Measurements from ENCODE around the gene ZFYVE9. TPM values are rescaled to one million over a fixed set of nuclear protein-coding genes. Genes with fewer than 3 reads are reported as not detected.

Gene ZFYVE9
- total and polyA plus RNA-seq, 10 of the 15 experiments (the other 5 are each of a cell fraction or from before 2014, with no cell fraction given), result 0.26 to 6.9 (median 2.3) TPM

- no peaks in the 10 kb centered on the region for H3K79me2 ChIP-seq (ENCODE audit: control insufficient read depth, insufficient read depth, low read length)
- no peaks in the 10 kb centered on the region for H3K9me3 ChIP-seq (replicated peaks; ENCODE audit: control insufficient read depth, insufficient read depth, low read length)
- ATAC-seq, result no peak
- intact Hi-C loops (cut with micrococcal nuclease; ENCODE audit: unreplicated experiment) (no loop called here), in situ Hi-C loops (cut with MboI) (no loop called here)
- H3K4me1 ChIP-seq (ENCODE audit: control insufficient read depth, insufficient read depth, low read length), result no peaks in the 10 kb centered on the region
- no peaks in the 10 kb centered on the region for H3K27me3 ChIP-seq (replicated peaks in 1 of 2; ENCODE audit: control insufficient read depth in 2 of 2, insufficient read depth in 2 of 2, low read length in 1 of 2)
- ChIA-PET SMC1A (ENCODE audit: uncharacterized antibody, unreplicated experiment) (no interaction called here), POLR2A (no interaction called here), RAD21 (ENCODE audit: unreplicated experiment) (no interaction called here), CTCF (no interaction called here)
- no peak overlapping the region for H3K9ac ChIP-seq (ENCODE audit: control insufficient read depth, insufficient read depth, low read length)
- H3K4me3 ChIP-seq, result no peak overlapping the region
- no TSS peak for BruUV-seq (replicated peaks)
- no peak for TF ChIP-seq MEF2B (IDR thresholded peaks at IDR 0.05; ENCODE audit: partially characterized antibody, poor library complexity, severe bottlenecking)
- TF ChIP-seq GATAD2B (conservative IDR thresholded peaks at IDR 0.05; ENCODE audit: low read depth), result no peak
- peaks cover 38 to 57% of the 10 kb centered on the region in 2 experiments for H3K36me3 ChIP-seq (ENCODE audit: control insufficient read depth in 2 of 2, insufficient read depth in 2 of 2, low read length in 1 of 2)
- no peak overlapping the region for H3K4me2 ChIP-seq (ENCODE audit: control insufficient read depth, insufficient read depth)
- DNase-seq (ENCODE audit: low read depth, low spot score), result no peak
- no peak overlapping the region for H3K27ac ChIP-seq (ENCODE audit: control insufficient read depth, insufficient read depth)
- no peaks in the 10 kb centered on the region for H4K20me1 ChIP-seq (ENCODE audit: control insufficient read depth, insufficient read depth)
- WGBS (ENCODE audit: insufficient coverage, insufficient replicate concordance, low lambda C conversion rate, missing lambda C conversion rate), result over 99% methylated on average over 8 of the region's 8 CpGs
- no peak overlapping the region for H2AFZ ChIP-seq (ENCODE audit: control insufficient read depth, low read depth, low read length)
- FAIRE-seq, result no peak
These were observed 215.0 kb downstream of the ZFYVE9 start for GRCh38 chr1:52356818-52357355.

DNA sequence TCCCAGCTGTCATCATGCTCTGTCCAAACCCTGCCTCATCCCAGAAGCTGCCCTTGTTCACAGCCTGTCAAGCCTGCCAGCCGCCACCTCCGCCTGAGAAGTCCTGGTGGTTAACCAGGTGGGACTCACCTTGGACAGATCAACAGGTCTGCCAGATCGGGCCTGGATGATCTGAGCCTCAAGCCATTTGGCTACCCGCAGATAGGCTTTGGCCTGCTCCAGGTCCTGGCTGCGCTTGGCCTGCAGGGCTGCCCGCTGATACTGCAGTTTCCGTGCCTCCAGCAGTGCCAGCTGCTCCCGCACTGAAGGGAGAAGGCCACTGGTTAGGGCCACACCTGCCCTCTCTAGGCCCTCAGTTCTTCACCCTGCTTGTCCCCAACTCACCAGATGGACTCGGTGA is 215.5 kb downstream of the ZFYVE9 start:
- Histone ChIP-seq H3K27ac (ENCODE audit: control insufficient read depth, insufficient read depth) (no peak overlapping the region), H3K9ac (ENCODE audit: control insufficient read depth, insufficient read depth, low read length) (no peak overlapping the region), H3K36me3 (ENCODE audit: control insufficient read depth in 2 of 2, insufficient read depth in 2 of 2, low read length in 1 of 2) (peaks cover 38 to 59% of the 10 kb centered on the region in 2 experiments), H3K9me3 (replicated peaks; ENCODE audit: control insufficient read depth, insufficient read depth, low read length) (no peaks in the 10 kb centered on the region), H3K4me2 (ENCODE audit: control insufficient read depth, insufficient read depth) (no peak overlapping the region), H4K20me1 (ENCODE audit: control insufficient read depth, insufficient read depth) (no peaks in the 10 kb centered on the region), H3K4me3 (no peak overlapping the region), H3K79me2 (ENCODE audit: control insufficient read depth, insufficient read depth, low read length) (no peaks in the 10 kb centered on the region; the same call in 1 of the 2 replicates), H2AFZ (ENCODE audit: control insufficient read depth, low read depth, low read length) (no peak overlapping the region), H3K27me3 (replicated peaks in 1 of 2; ENCODE audit: control insufficient read depth in 2 of 2, insufficient read depth in 2 of 2, low read length in 1 of 2) (no peaks in the 10 kb centered on the region), H3K4me1 (ENCODE audit: control insufficient read depth, insufficient read depth, low read length) (no peaks in the 10 kb centered on the region)
- SMC1A ChIA-PET (ENCODE audit: uncharacterized antibody, unreplicated experiment), result no interaction called here
- RAD21 ChIA-PET (ENCODE audit: unreplicated experiment), result no interaction called here
- 97% methylated on average over 9 of the region's 9 CpGs for WGBS (ENCODE audit: insufficient coverage, insufficient replicate concordance, low lambda C conversion rate, missing lambda C conversion rate)
- CTCF ChIA-PET, result no interaction called here
- intact Hi-C loops (cut with micrococcal nuclease; ENCODE audit: unreplicated experiment), result no loop called here
- no peak for ATAC-seq
- POLR2A ChIA-PET, result interaction anchor here (0.8 kb wide), 1 partner anchor 9 kb away, joined by 3 read pairs; no protein-coding TSS in a partner anchor
- in situ Hi-C loops (cut with MboI), result no loop called here
- BruUV-seq (replicated peaks), result no TSS peak
- no peak for FAIRE-seq
- TF ChIP-seq ZNF274 (IDR thresholded peaks at IDR 0.05; ENCODE audit: insufficient read depth, insufficient read length), result no peak
- TF ChIP-seq POLR2A (IDR thresholded peaks at IDR 0.05; ENCODE audit: low read depth, low read length), result peak; percentile 20; the same call in 1 of the 2 replicates
- TF ChIP-seq KAT2A (conservative IDR thresholded peaks at IDR 0.05; ENCODE audit: control insufficient read depth, low read depth, low read length), result no peak
- TF ChIP-seq, protein P1, sequence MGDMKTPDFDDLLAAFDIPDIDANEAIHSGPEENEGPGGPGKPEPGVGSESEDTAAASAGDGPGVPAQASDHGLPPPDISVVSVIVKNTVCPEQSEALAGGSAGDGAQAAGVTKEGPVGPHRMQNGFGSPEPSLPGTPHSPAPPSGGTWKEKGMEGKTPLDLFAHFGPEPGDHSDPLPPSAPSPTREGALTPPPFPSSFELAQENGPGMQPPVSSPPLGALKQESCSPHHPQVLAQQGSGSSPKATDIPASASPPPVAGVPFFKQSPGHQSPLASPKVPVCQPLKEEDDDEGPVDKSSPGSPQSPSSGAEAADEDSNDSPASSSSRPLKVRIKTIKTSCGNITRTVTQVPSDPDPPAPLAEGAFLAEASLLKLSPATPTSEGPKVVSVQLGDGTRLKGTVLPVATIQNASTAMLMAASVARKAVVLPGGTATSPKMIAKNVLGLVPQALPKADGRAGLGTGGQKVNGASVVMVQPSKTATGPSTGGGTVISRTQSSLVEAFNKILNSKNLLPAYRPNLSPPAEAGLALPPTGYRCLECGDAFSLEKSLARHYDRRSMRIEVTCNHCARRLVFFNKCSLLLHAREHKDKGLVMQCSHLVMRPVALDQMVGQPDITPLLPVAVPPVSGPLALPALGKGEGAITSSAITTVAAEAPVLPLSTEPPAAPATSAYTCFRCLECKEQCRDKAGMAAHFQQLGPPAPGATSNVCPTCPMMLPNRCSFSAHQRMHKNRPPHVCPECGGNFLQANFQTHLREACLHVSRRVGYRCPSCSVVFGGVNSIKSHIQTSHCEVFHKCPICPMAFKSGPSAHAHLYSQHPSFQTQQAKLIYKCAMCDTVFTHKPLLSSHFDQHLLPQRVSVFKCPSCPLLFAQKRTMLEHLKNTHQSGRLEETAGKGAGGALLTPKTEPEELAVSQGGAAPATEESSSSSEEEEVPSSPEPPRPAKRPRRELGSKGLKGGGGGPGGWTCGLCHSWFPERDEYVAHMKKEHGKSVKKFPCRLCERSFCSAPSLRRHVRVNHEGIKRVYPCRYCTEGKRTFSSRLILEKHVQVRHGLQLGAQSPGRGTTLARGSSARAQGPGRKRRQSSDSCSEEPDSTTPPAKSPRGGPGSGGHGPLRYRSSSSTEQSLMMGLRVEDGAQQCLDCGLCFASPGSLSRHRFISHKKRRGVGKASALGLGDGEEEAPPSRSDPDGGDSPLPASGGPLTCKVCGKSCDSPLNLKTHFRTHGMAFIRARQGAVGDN (IDR thresholded peaks at IDR 0.05), result no peak
- no peak for TF ChIP-seq POLR2AphosphoS2 (IDR thresholded peaks at IDR 0.05; ENCODE audit: low read depth, low read length)
- no peak for DNase-seq (ENCODE audit: low read depth, low spot score)

Data from GM12878 (cell line).